HG03097 (cell line): ENCODE data around the gene CPO.

Experiments
- ATAC-seq: cut with Tn5 transposase; IDR thresholded peaks from one replicate; pipeline ENCODE4 v1.9.1; 2021; ENCODE audit not compliant: unreplicated experiment, low FRiP score

The CPO gene

DNA sequence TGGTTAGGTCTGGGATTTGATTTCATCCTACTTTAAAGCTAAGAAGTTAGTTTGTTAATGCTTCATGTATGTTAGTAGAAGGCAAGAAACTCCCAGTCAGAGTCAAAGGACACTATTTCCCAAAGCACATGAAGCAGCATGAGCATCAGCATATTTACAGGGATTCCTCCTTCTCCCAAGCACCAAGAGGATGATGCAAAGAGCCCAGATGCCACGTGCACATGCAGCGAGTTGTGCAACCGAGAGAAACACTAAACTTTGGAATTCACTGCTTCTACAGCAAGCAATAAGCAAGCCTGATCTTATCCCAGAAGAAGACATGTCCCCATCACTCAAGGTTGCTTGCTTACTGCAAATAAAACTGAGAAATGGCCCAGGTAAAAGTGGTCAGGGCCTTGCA lies 32.5 kb downstream of the CPO start:
- no peak for ATAC-seq

GRCh38 chr2:206974551-206974950 lies 35.2 kb downstream of the CPO start:
- ATAC-seq, result no peak

DNA sequence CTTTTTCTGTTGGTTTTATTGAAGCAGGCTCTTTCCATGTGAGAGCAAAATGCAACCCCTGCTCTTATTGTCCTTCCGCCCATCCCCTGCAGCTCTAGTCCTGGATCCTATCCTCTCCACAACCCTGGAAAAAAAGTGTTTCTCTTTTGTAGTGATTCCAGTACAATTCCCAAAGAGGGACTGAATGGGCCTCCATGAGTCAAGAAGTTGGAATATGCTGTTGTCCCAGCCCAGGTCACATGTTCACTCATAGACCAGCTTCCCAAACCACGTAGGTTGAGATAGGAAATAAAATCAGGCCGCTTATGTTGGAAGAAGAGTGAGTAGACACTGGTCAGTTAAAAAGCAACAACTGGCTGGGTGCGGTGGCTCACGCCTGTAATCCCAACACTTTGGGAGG lies 39.4 kb downstream of the CPO start:
- ATAC-seq, result no peak

DNA sequence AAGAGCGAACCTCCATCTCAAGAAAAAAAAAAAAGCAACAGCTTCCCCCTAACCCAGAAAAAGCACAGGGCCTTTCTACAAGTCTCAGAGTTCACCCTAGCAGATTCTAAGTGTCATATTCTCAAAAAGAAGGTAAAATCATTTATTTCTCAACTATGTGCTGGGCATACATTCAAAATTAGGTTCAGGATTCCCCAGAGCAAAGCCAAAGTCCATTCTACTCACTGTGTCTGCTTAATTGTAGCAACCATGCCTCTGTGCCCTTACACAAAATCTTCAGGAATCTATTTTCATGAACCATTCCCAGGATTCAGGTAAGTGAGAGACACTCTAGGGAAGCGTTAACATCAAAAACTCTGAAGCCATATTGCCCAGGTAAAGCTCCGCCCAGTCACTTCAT lies 40.0 kb downstream of the CPO start:
- no peak for ATAC-seq

GRCh38 chr2:206979922-206980321 lies 40.6 kb downstream of the CPO start:
- no peak for ATAC-seq

- no peak for ATAC-seq
Measured at GRCh38 chr2:206980413-206980812, 41.1 kb downstream of the CPO start.

DNA sequence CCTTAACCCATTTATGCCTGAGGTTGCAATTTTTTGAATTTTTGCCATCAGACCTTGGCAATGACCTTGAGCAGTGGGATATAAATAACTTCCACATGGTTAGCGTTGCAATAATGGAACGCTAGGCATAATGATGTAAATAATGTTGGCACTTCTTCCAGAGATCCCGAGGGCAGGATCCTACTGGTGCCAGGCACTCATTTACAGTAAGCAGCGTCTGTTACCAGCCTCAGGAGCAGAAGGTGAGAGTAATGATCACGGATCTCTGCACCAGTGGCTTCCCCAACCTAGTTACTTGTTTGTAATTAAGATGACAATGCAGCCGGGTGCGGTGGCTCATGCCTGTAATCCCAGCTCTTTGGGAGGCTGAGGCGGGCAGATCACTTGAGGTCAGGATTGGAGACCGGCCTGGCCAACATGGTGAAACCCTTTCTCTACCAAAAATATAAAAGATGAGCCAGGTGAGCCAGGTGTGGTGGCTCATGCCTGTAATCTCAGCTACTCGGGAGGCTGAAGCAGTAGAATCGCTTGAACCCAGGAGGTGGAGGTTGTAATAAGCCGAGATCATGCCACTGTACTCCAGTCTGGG lies 41.9 kb downstream of the CPO start:
- no peak for ATAC-seq

DNA sequence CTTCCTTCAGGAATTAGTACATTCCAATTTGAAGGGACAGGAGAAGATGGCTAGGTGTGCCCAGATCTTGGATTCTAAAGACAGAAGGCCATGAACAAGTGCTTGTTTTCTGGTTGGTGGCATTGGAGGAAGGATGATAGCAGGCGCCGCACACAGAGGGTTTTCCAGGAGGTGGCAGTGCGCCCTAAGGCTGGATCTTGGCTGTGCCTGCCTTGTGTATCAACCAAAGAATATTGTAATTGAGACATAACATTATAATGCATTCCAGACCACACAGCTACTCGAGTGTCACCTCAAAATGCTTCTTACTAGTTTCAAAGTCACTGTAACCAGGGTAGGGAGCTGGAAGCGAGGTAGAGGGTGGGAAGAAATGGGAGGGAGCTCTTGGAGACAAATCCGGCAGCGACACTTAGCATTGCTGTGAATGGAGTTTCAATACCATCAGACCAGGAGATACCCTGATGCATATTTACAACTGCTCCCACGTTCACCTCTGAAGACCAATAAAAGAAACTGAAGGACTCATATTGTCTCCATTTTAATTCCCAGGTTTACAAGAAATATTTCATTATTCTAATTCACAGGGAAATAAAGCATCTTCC lies 42.5 kb downstream of the CPO start:
- ATAC-seq, result no peak

- no peak for ATAC-seq
Measured at GRCh38 chr2:206982360-206982955, 43.1 kb downstream of the CPO start.

GRCh38 chr2:206983161-206983859 lies 44.0 kb downstream of the CPO start:
- no peak for ATAC-seq

DNA sequence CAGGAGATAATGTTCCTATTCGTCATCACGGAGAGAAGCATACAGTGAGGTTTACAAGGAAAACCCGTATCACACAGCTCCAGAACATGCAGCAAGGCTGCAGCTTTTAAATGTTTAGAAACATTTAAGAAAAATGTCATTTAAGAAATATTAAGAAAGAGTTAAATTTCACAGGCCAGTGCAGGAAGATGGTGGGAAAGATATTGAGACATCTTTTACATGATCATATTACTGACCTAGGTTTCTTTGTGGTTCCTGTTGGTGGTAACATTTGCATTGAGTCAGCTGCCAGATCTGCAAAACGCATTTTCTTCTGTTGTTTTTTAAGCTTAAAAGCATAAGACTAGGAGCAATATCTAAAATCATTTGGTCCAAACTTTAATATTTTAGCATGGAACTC lies 44.9 kb downstream of the CPO start:
- ATAC-seq, result no peak

GRCh38 chr2:206986943-206987342 lies 47.6 kb downstream of the CPO start:
- no peak for ATAC-seq

GRCh38 chr2:206987810-206988209 lies 48.5 kb downstream of the CPO start:
- ATAC-seq, result no peak

DNA sequence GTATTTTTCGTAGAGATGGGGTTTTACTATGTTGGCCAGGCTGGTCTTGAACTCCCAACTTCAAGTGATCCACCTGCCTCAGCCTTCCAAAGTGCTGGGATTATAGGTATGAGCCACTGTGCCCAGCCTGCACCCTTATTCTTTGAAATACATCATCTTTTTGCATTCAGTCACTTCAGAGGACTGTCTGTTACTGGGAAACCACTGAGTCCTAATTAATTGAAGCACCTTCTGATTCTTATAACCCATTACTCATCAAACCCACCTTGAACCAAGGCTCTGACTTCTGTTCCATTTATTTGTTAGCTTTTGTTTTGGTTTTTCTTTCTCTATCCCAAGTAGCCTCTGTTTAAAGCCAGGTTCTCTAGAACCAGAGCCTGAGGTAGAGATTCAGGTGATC lies 49.6 kb downstream of the CPO start:
- no peak for ATAC-seq

DNA sequence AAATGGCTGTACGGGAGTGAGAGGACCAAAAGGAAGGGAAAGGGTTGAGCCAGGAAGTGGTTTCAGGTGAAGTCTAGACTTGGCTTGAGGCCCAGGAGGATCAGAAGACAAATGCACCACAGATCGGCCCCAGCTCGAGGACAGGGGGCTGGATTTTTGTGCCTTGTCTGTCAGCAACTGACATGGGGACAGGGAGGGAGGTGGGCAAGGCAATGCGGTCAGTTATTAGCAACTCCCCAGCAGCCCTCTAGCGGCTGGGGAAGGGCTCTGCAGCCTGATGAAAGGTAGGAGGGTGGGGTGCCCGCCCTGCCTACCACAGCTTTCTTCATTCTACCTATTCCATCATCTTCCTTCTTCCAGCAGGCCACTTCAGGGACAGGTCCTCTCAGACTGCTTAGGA lies 50.0 kb downstream of the CPO start:
- ATAC-seq, result no peak

GRCh38 chr2:206990360-206990759 lies 51.0 kb downstream of the CPO start:
- no peak for ATAC-seq

DNA sequence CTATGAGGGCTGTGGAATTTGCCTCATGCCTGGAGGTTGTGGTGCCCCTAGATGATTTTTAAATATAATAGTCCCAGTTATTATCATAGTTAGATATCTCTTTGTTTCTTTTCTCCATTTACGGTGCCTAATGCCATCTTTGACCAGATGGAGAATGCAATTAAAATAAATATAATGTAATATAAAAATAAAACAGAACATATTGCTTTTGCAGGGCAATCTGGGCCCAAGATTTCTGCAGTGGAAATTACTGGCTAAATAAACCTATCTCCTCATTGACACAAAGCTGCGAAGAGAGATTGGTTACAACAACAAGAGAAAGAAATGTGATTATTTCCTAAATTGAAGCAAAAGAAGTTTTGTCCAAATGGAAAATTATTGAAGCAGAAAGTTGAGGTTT lies 51.8 kb downstream of the CPO start:
- ATAC-seq, result no peak

DNA sequence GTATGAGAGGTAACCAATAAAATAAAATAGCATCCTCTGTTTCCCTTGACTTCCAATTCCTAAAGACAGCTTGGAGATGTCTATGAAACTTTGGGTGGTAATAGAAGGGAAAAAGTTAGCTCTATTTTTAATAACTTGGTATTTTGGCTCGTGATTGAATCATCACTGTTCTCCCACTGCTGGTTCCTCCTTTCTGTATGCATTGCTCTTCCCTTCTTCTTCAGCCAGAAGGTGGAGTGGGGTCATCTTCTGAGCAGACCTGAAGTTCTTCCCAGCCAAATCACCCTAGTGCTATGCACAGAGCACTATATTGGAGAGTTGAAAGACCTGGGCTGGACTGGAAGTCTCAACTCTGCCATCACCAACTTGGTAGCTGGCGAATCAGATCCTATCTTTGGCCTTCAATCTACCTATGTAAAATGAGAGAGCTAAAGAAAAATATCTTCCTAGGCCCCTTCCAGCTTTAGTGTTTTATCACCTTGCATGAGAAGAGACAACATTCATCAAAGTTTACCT lies 54.1 kb downstream of the CPO start:
- ATAC-seq, result no peak

- ATAC-seq, result no peak
Measured at GRCh38 chr2:206993964-206994363, 54.6 kb downstream of the CPO start.

DNA sequence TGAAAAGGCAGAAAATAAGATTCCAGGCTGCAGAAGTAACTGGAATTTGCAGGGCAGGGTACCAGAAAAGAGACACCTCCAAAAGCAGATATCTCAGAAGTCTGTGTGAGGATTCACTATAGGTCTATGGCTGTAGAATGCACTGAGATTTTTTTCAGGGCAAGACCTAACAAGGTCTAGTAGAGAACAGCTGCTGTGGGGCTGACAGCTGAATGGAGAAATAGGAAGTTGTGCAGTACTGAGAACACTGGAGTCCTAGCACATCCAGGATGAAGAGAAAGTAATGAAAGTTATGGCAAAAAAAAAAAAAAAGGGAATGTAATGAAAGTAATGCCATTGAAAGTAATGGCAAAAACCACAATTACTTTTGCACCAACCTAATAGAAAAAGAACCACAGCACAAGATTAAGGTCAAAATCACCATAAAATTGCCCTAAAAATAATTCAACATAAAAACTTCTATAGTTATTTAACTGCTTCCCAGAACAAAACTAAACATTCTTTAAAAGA lies 57.3 kb downstream of the CPO start:
- no peak for ATAC-seq
